Stimulated activated CD4-positive, alpha-beta T cell treated with anti-CD3 and anti-CD28 coated beads, Interleukin-2, amount 100 ng/mL, for 4 hours (primary cell): Measurements from ENCODE around the gene ATP8A2.
"Not testable (repeated sequence)": the region's sequence is repeated elsewhere in the genome, so short reads cannot be mapped to it uniquely, and the experiment has no call there.

Experiments used
- DNase-seq: peaks from one replicate; pipeline ENCODE4 v3.0.0-alpha.2; 2020; ENCODE audit warnings: low read depth

The ATP8A2 gene

GRCh38 chr13:25371875-25372283 lies at the start of gene ATP8A2:
TSS of gene ATP8A2 (plus strand) at chr13:25371974. CDS start at chr13:25372213, 239 bp downstream.
- no peak for DNase-seq

DNA sequence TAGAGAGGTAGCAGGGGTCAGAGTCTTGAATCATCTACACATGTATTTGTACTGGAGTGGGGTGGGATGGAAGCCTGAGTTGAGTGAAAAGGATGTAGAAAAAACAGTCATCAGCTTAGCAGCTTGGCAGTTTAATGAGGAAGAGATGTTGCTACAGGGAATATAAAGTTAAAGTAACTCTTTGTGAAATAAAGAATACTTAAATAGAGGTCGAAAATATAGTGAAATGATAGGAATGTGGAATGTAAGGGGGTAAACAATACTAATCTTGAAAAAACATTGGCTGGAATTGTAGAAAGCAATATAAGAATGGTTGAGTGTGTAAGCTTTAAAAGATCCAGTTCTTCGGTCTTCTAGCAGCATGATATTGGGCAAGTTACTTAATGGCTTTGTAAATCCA lies 47.7 kb upstream of the ATP8A2 start:
- no peak for DNase-seq

DNA sequence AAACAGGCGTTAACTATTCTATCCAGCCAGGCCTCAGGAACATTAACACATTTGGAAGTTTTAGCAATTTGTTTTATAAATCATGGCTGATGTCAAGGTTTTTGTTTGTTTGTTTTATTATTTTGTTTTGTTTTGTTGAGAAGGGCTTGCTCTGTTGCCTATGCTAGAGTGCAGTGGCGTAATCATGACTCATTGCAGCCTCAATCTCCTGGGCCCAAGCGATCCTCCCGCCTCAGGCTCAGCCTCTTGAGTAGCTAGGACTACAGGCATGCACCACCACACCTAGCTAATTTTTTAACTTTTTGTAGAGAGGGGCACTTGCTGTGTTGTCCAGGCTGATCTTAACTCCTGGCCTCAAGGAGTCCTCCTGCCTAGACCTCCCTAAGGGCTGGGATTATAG lies 42.1 kb upstream of the ATP8A2 start:
- no peak for DNase-seq

DNA sequence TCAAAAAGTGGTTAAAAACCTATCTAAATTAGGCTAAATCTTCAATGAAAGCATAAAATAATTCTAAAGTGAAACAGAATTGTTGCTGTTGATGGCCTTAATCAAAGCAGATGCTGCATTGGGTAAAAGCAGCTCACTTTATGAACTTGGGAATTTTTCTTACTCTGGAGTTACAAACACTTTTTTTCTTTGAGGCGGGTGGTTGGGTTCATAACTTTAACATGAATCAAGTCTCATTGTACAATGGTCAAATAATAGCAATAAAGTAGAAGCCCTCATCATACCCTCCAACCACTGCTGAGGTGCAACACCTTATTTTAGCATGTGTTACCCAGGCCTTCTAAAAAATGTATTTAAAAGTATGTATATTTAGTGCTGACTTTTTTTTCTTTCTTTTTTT lies 41.2 kb upstream of the ATP8A2 start:
- DNase-seq: no peak

DNA sequence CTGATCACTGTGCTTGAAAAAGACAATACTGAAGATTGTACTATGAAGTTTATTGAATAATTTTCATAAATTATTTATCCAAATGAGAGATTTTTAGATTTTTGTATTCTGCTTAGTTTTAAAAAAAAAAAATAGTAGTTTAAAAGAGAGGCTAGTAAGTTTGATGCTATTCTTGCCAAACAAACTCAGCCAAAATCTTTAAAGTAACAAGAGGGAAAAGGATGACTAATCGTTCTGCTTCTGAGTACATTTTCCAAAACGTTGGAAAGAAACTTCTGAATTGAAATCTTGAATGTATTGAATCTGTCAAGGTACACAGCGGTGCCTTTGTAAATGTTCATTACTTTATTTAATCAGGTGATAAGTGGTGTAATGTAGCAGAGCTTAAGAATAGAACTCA lies 35.9 kb upstream of the ATP8A2 start:
- no peak for DNase-seq

DNA sequence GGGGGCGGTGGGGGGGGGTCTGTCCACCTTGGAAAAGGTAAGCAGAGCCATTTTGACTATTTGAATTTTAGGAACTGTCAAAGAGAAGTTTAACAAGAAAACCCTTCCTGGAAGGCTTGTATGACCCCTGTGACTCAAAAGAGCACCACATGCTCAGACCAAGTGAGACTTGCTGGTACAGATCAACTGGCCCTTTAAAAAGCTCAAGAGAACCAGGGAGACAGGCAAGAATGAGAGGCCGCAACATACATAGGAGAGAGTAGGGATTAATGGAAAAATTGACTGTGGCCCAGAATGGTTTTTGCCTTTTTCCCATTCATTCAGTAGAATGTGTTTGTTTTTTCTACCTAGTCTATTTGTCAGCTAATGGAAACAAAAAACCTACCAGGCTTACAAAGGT lies 26.2 kb upstream of the ATP8A2 start:
- no peak for DNase-seq

DNA sequence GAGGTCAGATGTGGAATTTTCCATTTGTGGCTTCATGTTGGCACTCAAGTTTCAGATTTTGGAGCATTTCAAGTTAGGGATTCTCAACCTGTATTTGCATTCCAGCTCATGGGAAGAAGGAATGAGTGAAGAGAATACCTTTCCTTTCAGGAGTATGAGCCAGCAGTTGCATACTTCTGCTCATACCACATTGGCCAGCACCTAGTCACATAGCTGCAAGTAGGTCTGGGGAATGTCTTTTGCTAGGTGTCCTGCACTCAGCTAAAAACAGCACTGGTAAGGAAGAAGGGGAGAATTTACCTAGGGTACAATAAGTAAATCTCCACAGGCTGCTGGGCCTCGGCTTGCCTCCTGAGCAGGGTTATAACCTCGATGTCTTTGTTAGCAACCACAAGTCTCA lies 24.6 kb upstream of the ATP8A2 start:
- no peak for DNase-seq

GRCh38 chr13:25351404-25351803 lies 20.4 kb upstream of the ATP8A2 start:
- DNase-seq: no peak

DNA sequence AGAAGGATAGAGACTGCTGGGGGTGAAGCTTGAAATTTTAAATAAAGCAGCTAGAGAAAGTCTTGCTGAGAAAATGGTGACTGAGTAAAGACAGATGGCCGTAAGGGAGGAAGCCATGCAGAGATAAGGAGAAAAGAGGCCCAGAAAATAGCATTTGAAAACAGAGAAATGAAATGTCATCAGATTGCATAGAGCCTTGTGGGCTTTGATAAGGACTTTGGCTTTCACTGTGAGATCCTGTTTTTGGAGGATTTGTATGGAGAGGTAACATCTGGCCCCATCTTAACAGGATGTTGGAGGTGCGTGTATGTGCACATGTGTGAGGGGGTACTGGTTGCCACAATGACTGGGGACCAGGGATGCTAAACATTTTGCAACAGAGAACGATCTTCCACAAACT lies 19.5 kb upstream of the ATP8A2 start:
- no peak for DNase-seq

GRCh38 chr13:25352806-25353205 lies 19.0 kb upstream of the ATP8A2 start:
- DNase-seq: no peak

GRCh38 chr13:25353344-25353743 lies 18.4 kb upstream of the ATP8A2 start:
- DNase-seq: no peak

- DNase-seq: no peak
These were observed 17.4 kb upstream of the ATP8A2 start for GRCh38 chr13:25354377-25354776.

DNA sequence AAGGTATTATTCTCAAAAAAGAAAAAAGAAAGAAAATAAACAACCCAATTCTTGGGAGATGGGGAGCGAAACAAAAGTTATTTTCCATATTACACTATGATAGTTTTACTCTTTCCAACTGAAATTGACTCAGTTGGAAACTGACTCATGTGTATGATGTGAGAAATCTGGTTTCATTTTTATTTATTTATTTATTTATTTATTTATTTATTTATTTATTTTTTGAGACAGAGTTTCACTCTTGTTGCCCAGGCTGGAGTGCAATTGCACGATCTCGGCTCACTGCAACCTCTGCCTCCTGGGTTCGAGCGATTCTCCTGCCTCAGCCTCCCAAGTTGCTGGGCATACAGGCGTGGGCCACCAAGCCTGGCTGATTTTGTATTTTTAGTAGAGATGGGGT lies 11.3 kb upstream of the ATP8A2 start:
- DNase-seq: not testable (repeated sequence)

GRCh38 chr13:25365720-25366235 lies 6.0 kb upstream of the ATP8A2 start:
- no peak for DNase-seq

- no peak for DNase-seq
These were observed 458 bp upstream of the ATP8A2 start for GRCh38 chr13:25371158-25371874.

DNA sequence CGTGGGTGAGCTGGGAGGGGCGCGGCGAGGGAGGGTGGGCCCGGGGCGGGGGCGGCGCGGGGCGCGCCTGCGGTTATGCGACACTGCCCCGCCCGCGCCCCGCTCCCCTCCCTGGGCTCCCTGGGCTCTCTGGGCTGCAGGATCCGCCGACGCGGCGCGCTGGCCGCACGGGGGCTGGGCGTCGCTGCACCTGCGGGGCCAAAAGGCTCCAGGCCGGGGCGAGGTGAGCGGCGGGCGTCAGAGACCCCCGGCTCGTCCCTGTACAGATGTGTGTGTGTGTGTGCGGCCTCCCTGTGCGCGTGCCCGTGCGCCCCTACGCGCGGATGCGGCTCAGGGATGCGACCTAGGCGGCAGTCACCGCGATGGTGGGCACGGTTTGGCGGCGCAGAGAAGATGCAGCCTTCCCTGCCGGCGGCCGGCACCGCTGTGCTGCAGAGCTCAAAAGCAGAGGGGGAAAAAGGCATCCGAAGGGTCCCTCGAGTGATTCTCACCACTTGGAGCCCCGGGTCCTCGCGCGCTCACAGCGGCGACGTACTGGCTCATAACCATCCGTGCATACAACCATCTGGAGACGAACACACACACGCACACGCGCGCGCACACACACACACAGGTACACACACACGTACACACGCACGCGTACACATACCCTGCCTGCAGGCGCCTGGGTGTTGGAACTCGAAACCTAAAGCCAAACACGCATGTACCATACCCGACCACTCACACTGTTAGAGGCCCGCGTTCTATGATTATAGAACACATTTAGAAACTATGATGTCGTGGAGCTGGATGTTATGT lies 709 bp downstream of the ATP8A2 start:
- no peak for DNase-seq

- DNase-seq: no peak
These were observed 4.1 kb downstream of the ATP8A2 start for GRCh38 chr13:25375727-25376358.

- DNase-seq: no peak
These were observed 5.6 kb downstream of the ATP8A2 start for GRCh38 chr13:25377244-25377962.

DNA sequence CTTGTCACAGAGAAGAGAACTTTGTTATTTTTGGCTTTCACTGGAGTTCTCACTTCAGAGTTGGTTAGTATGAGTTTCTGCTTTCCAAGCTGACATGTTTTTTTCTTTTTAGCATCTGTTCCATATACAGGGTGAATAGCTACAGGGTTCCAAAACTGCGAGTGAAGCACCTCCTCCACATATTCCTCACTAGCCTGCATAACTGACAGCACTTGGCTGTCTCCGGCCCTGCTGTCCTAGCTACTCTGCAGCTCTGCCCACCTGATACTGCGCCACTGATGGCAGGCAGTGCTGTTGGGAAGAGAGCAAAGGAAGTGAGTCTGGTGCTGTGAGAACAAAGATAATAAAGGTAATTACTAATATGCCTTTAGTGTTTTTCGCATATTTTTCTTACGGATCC lies 6.8 kb downstream of the ATP8A2 start:
- DNase-seq: no peak

DNA sequence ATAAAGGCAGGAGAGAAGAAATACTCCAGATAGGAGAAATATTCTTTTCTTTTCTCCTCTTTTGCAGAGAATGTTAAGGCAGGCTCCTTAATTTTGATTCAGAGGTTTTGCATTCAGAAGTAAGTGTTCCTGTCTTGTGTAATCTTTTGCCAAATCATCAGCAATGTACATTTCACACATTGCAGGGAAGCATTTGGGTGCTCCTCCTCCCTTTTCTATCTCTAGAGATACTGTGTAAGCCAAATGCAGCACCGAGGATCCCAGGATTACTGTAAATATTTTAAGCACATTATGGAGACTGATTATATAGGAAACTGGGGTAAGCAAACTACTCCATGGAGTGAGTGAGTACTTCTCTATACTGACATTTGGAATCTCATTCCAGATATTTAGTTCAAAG lies 7.2 kb downstream of the ATP8A2 start:
- no peak for DNase-seq

GRCh38 chr13:25380082-25380481 lies 8.3 kb downstream of the ATP8A2 start:
- no peak for DNase-seq

DNA sequence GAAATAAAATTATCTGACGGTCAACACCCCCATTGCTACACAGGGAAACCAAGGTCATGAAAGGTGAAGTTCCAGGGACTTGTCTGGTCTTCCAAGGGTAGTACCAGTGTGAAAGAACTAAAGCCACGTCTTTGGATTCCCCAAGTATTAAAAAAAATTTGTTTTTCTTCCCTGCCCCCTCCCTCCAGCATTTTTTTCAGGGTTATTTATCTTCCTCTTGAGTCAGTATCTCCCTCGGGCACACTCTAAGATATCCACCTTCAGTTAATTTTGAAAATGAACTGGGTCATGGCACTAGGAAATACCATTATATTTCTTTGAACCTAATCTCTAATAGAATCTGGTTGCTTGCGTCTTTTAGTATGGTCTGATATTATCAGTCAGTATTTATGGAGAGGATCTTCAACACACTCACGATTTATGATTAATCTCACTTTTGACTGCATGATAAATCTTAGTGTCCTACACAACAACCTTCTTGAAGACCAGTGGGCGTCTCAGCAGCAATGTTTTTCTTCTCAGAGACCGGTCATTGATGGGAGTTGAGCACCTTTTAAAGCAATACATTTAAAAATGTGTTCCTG lies 9.1 kb downstream of the ATP8A2 start:
- DNase-seq: no peak
